ENCODE measurements around the gene TMEFF1. TPM values are rescaled to one million over a fixed set of nuclear protein-coding genes. Genes with fewer than 3 reads are reported as not detected.

The TMEFF1 gene
- total and polyA plus RNA-seq, 10 of the 15 experiments (the other 5 are each of a cell fraction or from before 2014, with no cell fraction given): 0.03 to 0.55 (median 0.11) TPM; not detected in 3

DNA sequence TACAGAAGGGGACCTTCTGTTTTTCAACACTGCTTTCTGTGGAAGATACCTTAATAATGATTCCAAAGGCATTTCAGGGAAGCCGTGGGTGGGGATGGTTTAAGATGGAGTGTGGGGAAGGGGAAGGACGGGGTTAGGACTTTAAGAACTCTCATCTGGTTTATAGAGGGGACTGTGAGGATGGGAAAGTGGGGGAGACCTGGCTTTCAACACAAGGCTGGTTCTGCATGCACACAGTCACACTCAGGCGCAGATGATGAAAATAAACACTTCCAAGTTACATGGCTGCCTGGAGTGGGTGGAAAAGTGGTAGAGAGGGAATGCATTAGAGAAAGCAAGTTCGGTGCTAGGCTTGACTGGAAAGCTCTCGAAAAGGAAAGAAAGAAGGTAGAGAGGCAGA, 41.1 kb upstream of the TMEFF1 start:
- intact Hi-C loops (cut with micrococcal nuclease; ENCODE audit: unreplicated experiment) (loop anchor here (10.0 kb wide), 2 partner anchors 163 to 1247 kb away; no protein-coding TSS in a partner anchor), in situ Hi-C loops (cut with MboI) (loop anchor here (10.0 kb wide), 1 partner anchor 1267 kb away; no protein-coding TSS in a partner anchor)
- H3K4me2 ChIP-seq (ENCODE audit: control insufficient read depth, insufficient read depth): no peak overlapping the region
- no TSS peak for BruUV-seq (replicated peaks)
- ChIA-PET POLR2A (interaction anchor here (1.2 kb wide), 1 partner anchor 20 kb away, joined by 3 read pairs; no protein-coding TSS in a partner anchor), RAD21 (ENCODE audit: unreplicated experiment) (no interaction called here), SMC1A (ENCODE audit: uncharacterized antibody, unreplicated experiment) (no interaction called here), CTCF (no interaction called here)
- no peaks in the 10 kb centered on the region for H3K27me3 ChIP-seq (replicated peaks in 1 of 2; ENCODE audit: control insufficient read depth in 2 of 2, insufficient read depth in 2 of 2, low read length in 1 of 2)
- no peaks in the 10 kb centered on the region for H3K9me3 ChIP-seq (replicated peaks; ENCODE audit: control insufficient read depth, insufficient read depth, low read length)
- no peak overlapping the region for H2AFZ ChIP-seq (ENCODE audit: control insufficient read depth, low read depth, low read length)
- FAIRE-seq: no peak
- no peak overlapping the region for H3K27ac ChIP-seq (ENCODE audit: control insufficient read depth, insufficient read depth)
- no peaks in the 10 kb centered on the region for H3K36me3 ChIP-seq (ENCODE audit: control insufficient read depth in 2 of 2, insufficient read depth in 2 of 2, low read length in 1 of 2)
- H3K79me2 ChIP-seq (ENCODE audit: control insufficient read depth, insufficient read depth, low read length): peaks cover 5% of the 10 kb centered on the region
- no peak for ATAC-seq
- H4K20me1 ChIP-seq (ENCODE audit: control insufficient read depth, insufficient read depth): no peaks in the 10 kb centered on the region
- WGBS (ENCODE audit: insufficient coverage, insufficient replicate concordance, low lambda C conversion rate, missing lambda C conversion rate): 89% methylated on average over 5 of the region's 5 CpGs
- DNase-seq (ENCODE audit: low read depth, low spot score): no peak
- H3K4me1 ChIP-seq (ENCODE audit: control insufficient read depth, insufficient read depth, low read length): peaks cover 9% of the 10 kb centered on the region
- no peak overlapping the region for H3K4me3 ChIP-seq
- no peak overlapping the region for H3K9ac ChIP-seq (ENCODE audit: control insufficient read depth, insufficient read depth, low read length)
- TF ChIP-seq TBL1XR1 (IDR thresholded peaks at IDR 0.05; ENCODE audit: low read depth, low read length): no peak
- TF ChIP-seq EZH2 (IDR thresholded peaks at IDR 0.05; ENCODE audit: borderline replicate concordance, control insufficient read depth, low read depth, low read length): no peak
- no peak for TF ChIP-seq YBX1 (IDR thresholded peaks at IDR 0.05)
- TF ChIP-seq CBX3 (IDR thresholded peaks at IDR 0.05; ENCODE audit: borderline replicate concordance, low read depth): no peak
- TF ChIP-seq PAX8 (IDR thresholded peaks at IDR 0.05): no peak
- no peak for TF ChIP-seq POLR2AphosphoS2 (IDR thresholded peaks at IDR 0.05; ENCODE audit: low read depth, low read length)
- TF ChIP-seq, protein P1, sequence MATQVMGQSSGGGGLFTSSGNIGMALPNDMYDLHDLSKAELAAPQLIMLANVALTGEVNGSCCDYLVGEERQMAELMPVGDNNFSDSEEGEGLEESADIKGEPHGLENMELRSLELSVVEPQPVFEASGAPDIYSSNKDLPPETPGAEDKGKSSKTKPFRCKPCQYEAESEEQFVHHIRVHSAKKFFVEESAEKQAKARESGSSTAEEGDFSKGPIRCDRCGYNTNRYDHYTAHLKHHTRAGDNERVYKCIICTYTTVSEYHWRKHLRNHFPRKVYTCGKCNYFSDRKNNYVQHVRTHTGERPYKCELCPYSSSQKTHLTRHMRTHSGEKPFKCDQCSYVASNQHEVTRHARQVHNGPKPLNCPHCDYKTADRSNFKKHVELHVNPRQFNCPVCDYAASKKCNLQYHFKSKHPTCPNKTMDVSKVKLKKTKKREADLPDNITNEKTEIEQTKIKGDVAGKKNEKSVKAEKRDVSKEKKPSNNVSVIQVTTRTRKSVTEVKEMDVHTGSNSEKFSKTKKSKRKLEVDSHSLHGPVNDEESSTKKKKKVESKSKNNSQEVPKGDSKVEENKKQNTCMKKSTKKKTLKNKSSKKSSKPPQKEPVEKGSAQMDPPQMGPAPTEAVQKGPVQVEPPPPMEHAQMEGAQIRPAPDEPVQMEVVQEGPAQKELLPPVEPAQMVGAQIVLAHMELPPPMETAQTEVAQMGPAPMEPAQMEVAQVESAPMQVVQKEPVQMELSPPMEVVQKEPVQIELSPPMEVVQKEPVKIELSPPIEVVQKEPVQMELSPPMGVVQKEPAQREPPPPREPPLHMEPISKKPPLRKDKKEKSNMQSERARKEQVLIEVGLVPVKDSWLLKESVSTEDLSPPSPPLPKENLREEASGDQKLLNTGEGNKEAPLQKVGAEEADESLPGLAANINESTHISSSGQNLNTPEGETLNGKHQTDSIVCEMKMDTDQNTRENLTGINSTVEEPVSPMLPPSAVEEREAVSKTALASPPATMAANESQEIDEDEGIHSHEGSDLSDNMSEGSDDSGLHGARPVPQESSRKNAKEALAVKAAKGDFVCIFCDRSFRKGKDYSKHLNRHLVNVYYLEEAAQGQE (IDR thresholded peaks at IDR 0.05; ENCODE audit: low read depth, low read length): no peak
- TF ChIP-seq, protein P2, sequence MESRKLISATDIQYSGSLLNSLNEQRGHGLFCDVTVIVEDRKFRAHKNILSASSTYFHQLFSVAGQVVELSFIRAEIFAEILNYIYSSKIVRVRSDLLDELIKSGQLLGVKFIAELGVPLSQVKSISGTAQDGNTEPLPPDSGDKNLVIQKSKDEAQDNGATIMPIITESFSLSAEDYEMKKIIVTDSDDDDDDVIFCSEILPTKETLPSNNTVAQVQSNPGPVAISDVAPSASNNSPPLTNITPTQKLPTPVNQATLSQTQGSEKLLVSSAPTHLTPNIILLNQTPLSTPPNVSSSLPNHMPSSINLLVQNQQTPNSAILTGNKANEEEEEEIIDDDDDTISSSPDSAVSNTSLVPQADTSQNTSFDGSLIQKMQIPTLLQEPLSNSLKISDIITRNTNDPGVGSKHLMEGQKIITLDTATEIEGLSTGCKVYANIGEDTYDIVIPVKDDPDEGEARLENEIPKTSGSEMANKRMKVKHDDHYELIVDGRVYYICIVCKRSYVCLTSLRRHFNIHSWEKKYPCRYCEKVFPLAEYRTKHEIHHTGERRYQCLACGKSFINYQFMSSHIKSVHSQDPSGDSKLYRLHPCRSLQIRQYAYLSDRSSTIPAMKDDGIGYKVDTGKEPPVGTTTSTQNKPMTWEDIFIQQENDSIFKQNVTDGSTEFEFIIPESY (IDR thresholded peaks at IDR 0.05): no peak
- TF ChIP-seq BACH1 (IDR thresholded peaks at IDR 0.05; ENCODE audit: borderline replicate concordance): no peak
- TF ChIP-seq, protein P3, sequence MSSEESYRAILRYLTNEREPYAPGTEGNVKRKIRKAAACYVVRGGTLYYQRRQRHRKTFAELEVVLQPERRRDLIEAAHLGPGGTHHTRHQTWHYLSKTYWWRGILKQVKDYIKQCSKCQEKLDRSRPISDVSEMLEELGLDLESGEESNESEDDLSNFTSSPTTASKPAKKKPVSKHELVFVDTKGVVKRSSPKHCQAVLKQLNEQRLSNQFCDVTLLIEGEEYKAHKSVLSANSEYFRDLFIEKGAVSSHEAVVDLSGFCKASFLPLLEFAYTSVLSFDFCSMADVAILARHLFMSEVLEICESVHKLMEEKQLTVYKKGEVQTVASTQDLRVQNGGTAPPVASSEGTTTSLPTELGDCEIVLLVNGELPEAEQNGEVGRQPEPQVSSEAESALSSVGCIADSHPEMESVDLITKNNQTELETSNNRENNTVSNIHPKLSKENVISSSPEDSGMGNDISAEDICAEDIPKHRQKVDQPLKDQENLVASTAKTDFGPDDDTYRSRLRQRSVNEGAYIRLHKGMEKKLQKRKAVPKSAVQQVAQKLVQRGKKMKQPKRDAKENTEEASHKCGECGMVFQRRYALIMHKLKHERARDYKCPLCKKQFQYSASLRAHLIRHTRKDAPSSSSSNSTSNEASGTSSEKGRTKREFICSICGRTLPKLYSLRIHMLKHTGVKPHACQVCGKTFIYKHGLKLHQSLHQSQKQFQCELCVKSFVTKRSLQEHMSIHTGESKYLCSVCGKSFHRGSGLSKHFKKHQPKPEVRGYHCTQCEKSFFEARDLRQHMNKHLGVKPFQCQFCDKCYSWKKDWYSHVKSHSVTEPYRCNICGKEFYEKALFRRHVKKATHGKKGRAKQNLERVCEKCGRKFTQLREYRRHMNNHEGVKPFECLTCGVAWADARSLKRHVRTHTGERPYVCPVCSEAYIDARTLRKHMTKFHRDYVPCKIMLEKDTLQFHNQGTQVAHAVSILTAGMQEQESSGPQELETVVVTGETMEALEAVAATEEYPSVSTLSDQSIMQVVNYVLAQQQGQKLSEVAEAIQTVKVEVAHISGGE (CRISPR knock-in tag; IDR thresholded peaks at IDR 0.05): no peak
- no peak for TF ChIP-seq ZZZ3 (IDR thresholded peaks at IDR 0.05; ENCODE audit: control insufficient read depth, insufficient read length, low read depth)
- TF ChIP-seq, protein P4, sequence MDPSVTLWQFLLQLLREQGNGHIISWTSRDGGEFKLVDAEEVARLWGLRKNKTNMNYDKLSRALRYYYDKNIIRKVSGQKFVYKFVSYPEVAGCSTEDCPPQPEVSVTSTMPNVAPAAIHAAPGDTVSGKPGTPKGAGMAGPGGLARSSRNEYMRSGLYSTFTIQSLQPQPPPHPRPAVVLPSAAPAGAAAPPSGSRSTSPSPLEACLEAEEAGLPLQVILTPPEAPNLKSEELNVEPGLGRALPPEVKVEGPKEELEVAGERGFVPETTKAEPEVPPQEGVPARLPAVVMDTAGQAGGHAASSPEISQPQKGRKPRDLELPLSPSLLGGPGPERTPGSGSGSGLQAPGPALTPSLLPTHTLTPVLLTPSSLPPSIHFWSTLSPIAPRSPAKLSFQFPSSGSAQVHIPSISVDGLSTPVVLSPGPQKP (IDR thresholded peaks at IDR 0.05; ENCODE audit: low read depth, low read length): no peak
- TF ChIP-seq, protein P5, sequence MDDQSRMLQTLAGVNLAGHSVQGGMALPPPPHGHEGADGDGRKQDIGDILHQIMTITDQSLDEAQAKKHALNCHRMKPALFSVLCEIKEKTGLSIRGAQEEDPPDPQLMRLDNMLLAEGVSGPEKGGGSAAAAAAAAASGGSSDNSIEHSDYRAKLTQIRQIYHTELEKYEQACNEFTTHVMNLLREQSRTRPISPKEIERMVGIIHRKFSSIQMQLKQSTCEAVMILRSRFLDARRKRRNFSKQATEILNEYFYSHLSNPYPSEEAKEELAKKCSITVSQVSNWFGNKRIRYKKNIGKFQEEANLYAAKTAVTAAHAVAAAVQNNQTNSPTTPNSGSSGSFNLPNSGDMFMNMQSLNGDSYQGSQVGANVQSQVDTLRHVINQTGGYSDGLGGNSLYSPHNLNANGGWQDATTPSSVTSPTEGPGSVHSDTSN (IDR thresholded peaks at IDR 0.05; ENCODE audit: insufficient replicate concordance, low read depth, low read length): no peak

Measured in GM12878 (cell line).